NT2/D1 (cell line): ENCODE measurements around the gene UBE3D.

Experiments used
- DNase-seq: peaks from one replicate; pipeline ENCODE4 v3.0.0-alpha.2; 2011; ENCODE audit warnings: low read depth, low spot score
- H3K27me3 ChIP-seq: 2 replicates; pipeline ENCODE4 v1.6.0; 2011; ENCODE audit warnings: mild to moderate bottlenecking; ENCODE audit not compliant: insufficient read length, insufficient read depth
- H3K36me3 ChIP-seq: 2 replicates; pipeline ENCODE4 v1.6.1; 2011; ENCODE audit warnings: mild to moderate bottlenecking, low read length, mixed read lengths; ENCODE audit not compliant: insufficient read depth, insufficient read length
- H3K4me1 ChIP-seq: 2 replicates; pipeline ENCODE4 v1.5.1; 2011; ENCODE audit not compliant: insufficient read depth, insufficient read length
- H3K4me3 ChIP-seq: 2 replicates; pipeline ENCODE4 v1.5.1; 2011; ENCODE audit warnings: low read depth; ENCODE audit not compliant: insufficient read length
- H3K9ac ChIP-seq: 2 replicates; pipeline ENCODE4 v1.6.0; 2011; ENCODE audit warnings: low read depth; ENCODE audit not compliant: insufficient read length
- H3K9me3 ChIP-seq: 2 replicates; pipeline ENCODE4 v1.5.1; 2011; ENCODE audit warnings: mild to moderate bottlenecking, low read length; ENCODE audit not compliant: insufficient read depth
- SUZ12 ChIP-seq: IDR thresholded peaks from 2 replicates; pipeline ENCODE4 v1.6.1; 2011; ENCODE audit not compliant: insufficient read length, insufficient read depth; ENCODE audit errors: extremely low read depth
- YY1 ChIP-seq: IDR thresholded peaks from 2 replicates; pipeline ENCODE4 v1.6.1; 2011; ENCODE audit not compliant: insufficient read length, insufficient read depth
- ZNF274 ChIP-seq: IDR thresholded peaks from 2 replicates; pipeline ENCODE4 v1.6.1; 2011; ENCODE audit warnings: mild to moderate bottlenecking, low read depth, low read length

The UBE3D gene

DNA sequence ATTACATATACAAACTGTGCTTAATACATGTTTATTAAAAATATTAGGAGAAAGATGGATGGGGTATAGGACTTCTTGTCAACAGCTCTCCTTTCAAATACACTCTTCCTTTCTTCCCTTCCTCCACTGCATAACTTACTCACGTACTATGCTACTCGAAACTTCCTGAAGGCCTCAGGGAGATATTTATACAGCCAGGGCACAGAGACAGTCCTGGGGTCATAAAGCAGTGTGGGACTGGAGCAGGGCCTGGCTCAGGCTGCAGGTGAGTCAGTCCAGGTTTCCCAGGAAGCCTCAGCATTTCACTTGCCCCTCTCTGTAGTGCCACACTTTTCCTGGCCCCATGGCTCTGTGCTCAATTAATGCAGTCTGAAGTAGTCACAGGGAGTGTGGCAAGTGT, 157.0 kb downstream of the UBE3D start:
- TF ChIP-seq SUZ12: no peak
- TF ChIP-seq ZNF274: no peak
- no peak for TF ChIP-seq YY1
- no peak overlapping the region for H3K4me3 ChIP-seq
- H3K9ac ChIP-seq: no peak overlapping the region
- H3K27me3 ChIP-seq: no peaks in the 10 kb centered on the region
- no peaks in the 10 kb centered on the region for H3K36me3 ChIP-seq
- H3K9me3 ChIP-seq: no peaks in the 10 kb centered on the region
- no peaks in the 10 kb centered on the region for H3K4me1 ChIP-seq
- no peak for DNase-seq

DNA sequence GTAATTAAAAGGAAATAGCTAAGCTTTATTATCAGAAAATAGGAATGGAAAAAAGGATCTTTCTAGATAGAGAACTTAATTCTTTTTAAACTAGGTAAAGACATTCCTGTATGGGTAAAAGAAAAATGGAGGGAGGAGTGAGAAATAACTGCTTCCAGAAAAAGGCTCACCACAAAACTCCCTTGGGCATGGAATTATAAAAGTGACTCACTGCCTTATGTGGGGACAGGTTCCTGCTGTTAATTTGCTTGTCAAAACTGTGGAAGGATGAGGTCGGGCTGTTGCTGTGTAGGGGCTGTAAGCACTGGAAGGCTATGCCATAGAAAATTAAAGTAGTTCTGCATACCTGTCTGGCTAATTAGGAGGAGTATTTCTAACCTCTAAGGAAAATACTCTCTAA, 158.7 kb downstream of the UBE3D start:
- Histone ChIP-seq H3K4me1 (no peaks in the 10 kb centered on the region), H3K9ac (no peak overlapping the region), H3K9me3 (no peaks in the 10 kb centered on the region), H3K36me3 (no peaks in the 10 kb centered on the region), H3K4me3 (no peak overlapping the region), H3K27me3 (no peaks in the 10 kb centered on the region)
- no peak for TF ChIP-seq YY1
- no peak for TF ChIP-seq ZNF274
- TF ChIP-seq SUZ12: no peak
- no peak for DNase-seq

DNA sequence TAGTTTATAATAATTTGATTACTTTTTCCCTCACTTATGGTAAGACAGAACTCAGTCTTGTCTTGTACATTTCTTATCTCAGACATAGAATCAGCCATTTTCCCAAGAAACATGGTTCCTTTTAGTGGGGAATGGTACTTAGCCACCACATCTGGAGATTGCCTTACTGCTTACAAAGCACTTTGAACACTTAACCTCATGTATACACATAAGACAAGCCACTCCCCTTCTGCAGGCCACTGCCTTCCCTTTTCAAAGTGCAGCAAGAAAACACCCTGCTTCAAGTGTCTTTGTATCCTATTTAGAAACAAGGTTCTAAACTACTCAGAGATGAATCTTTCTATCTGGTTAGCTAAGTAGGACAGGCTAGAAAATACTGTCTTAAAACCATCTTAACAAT, 159.2 kb downstream of the UBE3D start:
- Histone ChIP-seq H3K4me1 (no peaks in the 10 kb centered on the region), H3K27me3 (no peaks in the 10 kb centered on the region), H3K9ac (no peak overlapping the region), H3K36me3 (no peaks in the 10 kb centered on the region), H3K4me3 (no peak overlapping the region), H3K9me3 (no peaks in the 10 kb centered on the region)
- no peak for DNase-seq
- TF ChIP-seq SUZ12: no peak
- no peak for TF ChIP-seq ZNF274
- no peak for TF ChIP-seq YY1

DNA sequence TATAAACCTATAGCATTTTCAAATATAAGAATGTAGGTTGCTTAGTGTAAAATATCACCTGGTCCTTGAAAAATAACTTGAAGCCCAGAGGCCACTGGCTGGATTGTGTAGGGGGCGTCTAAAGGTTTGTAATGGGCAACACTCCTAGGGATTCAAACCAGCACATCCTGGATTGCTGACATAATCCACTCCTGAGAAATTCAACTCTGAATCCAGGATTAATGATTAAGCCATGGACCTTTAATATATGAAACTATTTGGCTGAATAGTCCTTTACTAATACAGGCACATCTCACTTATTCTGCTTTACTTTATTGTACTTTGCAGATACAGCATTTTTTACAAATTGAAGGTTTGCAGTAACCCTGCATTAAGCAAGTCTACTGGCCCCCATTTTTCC, 160.8 kb downstream of the UBE3D start:
- Histone ChIP-seq H3K4me1 (no peaks in the 10 kb centered on the region), H3K9ac (no peak overlapping the region), H3K9me3 (no peaks in the 10 kb centered on the region), H3K36me3 (no peaks in the 10 kb centered on the region), H3K27me3 (no peaks in the 10 kb centered on the region), H3K4me3 (no peak overlapping the region)
- no peak for TF ChIP-seq ZNF274
- no peak for TF ChIP-seq SUZ12
- no peak for TF ChIP-seq YY1
- no peak for DNase-seq

DNA sequence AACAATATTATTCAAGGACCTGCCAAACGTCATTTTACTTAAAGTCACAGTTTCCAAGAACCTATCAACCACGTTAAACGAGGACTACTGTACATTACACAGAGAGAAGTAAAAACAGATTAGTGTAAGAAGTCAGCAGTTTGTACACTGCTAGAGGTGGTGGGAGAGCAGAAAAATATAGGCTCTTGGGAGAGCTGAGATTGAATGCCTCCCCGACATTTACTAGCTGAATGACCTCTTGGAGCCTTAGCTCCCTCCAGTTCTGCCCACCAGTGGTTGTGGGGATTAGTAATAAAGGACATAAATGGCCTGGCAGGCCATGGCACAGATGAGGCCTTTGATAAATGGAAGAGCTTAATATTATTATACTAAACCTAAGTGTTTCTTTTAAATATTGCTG, 161.4 kb downstream of the UBE3D start:
- Histone ChIP-seq H3K36me3 (no peaks in the 10 kb centered on the region), H3K4me3 (no peak overlapping the region), H3K9ac (no peak overlapping the region), H3K9me3 (no peaks in the 10 kb centered on the region), H3K27me3 (no peaks in the 10 kb centered on the region), H3K4me1 (no peaks in the 10 kb centered on the region)
- no peak for DNase-seq
- no peak for TF ChIP-seq ZNF274
- TF ChIP-seq YY1: no peak
- TF ChIP-seq SUZ12: no peak

DNA sequence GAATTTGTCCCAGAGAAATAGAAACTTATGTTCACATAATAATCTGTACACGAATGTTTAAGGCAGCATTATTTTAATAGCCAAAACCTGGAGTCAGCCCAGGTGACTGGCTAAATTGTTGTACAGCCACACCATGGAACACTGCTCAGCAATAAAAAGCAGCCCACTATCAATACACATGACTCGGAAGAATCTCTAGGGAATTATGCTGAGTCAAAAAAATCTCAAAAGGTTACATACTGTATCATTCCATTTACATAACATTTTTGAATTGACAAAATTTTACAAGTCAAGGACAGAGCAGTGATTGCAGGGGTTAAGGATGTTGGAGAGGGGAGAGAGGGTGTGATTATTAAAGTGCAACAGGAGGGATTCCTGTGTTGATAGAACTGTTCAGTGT, 163.4 kb downstream of the UBE3D start:
- Histone ChIP-seq H3K9me3 (no peaks in the 10 kb centered on the region), H3K4me3 (no peak overlapping the region), H3K27me3 (no peaks in the 10 kb centered on the region), H3K9ac (no peak overlapping the region), H3K4me1 (no peaks in the 10 kb centered on the region), H3K36me3 (no peaks in the 10 kb centered on the region)
- TF ChIP-seq YY1: no peak
- TF ChIP-seq SUZ12: no peak
- no peak for TF ChIP-seq ZNF274
- no peak for DNase-seq

DNA sequence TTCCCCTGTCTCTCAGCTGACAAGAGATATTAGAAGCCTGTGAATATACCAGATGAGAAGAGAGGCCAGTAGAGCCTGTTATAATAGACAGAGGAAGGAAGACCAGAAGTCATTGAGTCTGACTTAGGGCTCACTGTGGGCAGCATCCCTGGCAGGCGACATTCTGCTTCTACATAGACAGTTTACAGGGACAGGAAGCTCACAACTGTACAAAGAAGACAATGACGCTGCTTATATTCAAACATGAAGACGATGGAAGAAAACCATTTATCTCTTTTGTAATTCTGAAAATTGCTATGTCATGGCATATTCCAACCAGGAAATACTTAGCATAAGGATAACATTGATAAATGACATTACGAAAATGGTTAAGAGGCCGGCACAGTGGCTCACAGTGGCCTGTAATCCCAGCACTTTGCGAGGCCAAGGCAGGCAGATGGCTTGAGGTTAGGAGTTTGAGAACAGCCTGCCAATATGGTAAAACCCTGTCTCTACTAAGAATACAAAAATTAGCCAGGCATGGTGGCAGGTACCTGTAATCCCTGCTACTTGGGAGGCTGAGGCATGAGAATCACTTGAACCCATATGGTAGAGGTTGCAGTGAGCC, 170.9 kb downstream of the UBE3D start:
- H3K9me3 ChIP-seq: no peaks in the 10 kb centered on the region
- TF ChIP-seq YY1 (no peak), SUZ12 (no peak), ZNF274 (no peak)
- no peaks in the 10 kb centered on the region for H3K4me1 ChIP-seq
- H3K27me3 ChIP-seq: no peaks in the 10 kb centered on the region
- no peak overlapping the region for H3K9ac ChIP-seq
- peaks cover 2% of the 10 kb centered on the region for H3K36me3 ChIP-seq
- DNase-seq: no peak
- H3K4me3 ChIP-seq: no peak overlapping the region
